Duodenal mucosa (tissue), 2 donors: ENCODE measurements around the gene LLGL2.

Experiments used
- H3K27ac ChIP-seq: one replicate; pipeline ENCODE4 v1.7.0; 2013; ENCODE audit warnings: low read depth, low read length
- H3K27me3 ChIP-seq, 2 donors: one replicate each; pipeline ENCODE4 v1.7.0; 2013; ENCODE audit warnings: low read length in 2 of 2, control low read depth in 1 of 2; ENCODE audit not compliant: insufficient read depth in 2 of 2, control insufficient read depth in 1 of 2
- H3K36me3 ChIP-seq, 2 donors: one replicate each; pipeline ENCODE4 v1.7.0; 2013; ENCODE audit warnings: low read length in 2 of 2, control low read depth in 1 of 2; ENCODE audit not compliant: insufficient read depth in 2 of 2, control insufficient read depth in 1 of 2
- H3K4me1 ChIP-seq, 2 donors: one replicate each; pipeline ENCODE4 v1.7.0; 2013; ENCODE audit warnings: low read length in 2 of 2, control low read depth in 1 of 2; ENCODE audit not compliant: insufficient read depth in 2 of 2, control insufficient read depth in 1 of 2
- H3K4me3 ChIP-seq, 2 donors: one replicate each; pipeline ENCODE4 v1.7.0; 2013; ENCODE audit warnings: low read length in 2 of 2, low read depth in 1 of 2
- H3K9ac ChIP-seq, 2 donors: one replicate each; pipeline ENCODE4 v1.7.0; 2013; ENCODE audit warnings: low read length in 2 of 2, low read depth in 1 of 2
- H3K9me3 ChIP-seq, 2 donors: one replicate each; pipeline ENCODE4 v1.7.0; 2013; ENCODE audit warnings: low read length in 2 of 2, control low read depth in 1 of 2; ENCODE audit not compliant: control insufficient read depth in 1 of 2

Gene LLGL2

GRCh38 chr17:75568412-75569255 lies 43.1 kb downstream of the LLGL2 start:
- Histone ChIP-seq H3K9me3 (no peaks in the 10 kb centered on the region), H3K9ac (no peak overlapping the region), H3K4me3 (no peak overlapping the region), H3K4me1 (peaks cover 0 to 6% of the 10 kb centered on the region in 2 donors), H3K27ac (no peak overlapping the region), H3K27me3 (no peaks in the 10 kb centered on the region), H3K36me3 (peaks cover 38 to 79% of the 10 kb centered on the region in 2 donors)

GRCh38 chr17:75570034-75570676 lies 44.7 kb downstream of the LLGL2 start:
- H3K36me3 ChIP-seq = peaks cover 31 to 68% of the 10 kb centered on the region in 2 donors
- H3K9me3 ChIP-seq = no peaks in the 10 kb centered on the region
- no peaks in the 10 kb centered on the region for H3K27me3 ChIP-seq
- H3K27ac ChIP-seq = no peak overlapping the region
- H3K4me3 ChIP-seq = no peak overlapping the region
- no peak overlapping the region for H3K9ac ChIP-seq
- peaks cover 0 to 6% of the 10 kb centered on the region in 2 donors for H3K4me1 ChIP-seq

- Histone ChIP-seq H3K27ac (no peak overlapping the region), H3K27me3 (no peaks in the 10 kb centered on the region), H3K4me3 (no peak overlapping the region), H3K9ac (no peak overlapping the region), H3K36me3 (peaks cover 24 to 62% of the 10 kb centered on the region in 2 donors), H3K9me3 (no peaks in the 10 kb centered on the region), H3K4me1 (peaks cover 0 to 6% of the 10 kb centered on the region in 2 donors)
These were observed 45.3 kb downstream of the LLGL2 start for GRCh38 chr17:75570772-75571171.

GRCh38 chr17:75571197-75571884 lies 45.8 kb downstream of the LLGL2 start:
- H3K36me3 ChIP-seq = peaks cover 22 to 56% of the 10 kb centered on the region in 2 donors
- no peak overlapping the region for H3K27ac ChIP-seq
- H3K9ac ChIP-seq = no peak overlapping the region

GRCh38 chr17:75571885-75572215 lies 46.4 kb downstream of the LLGL2 start:
- H3K27ac ChIP-seq = no peak overlapping the region
- no peak overlapping the region for H3K9ac ChIP-seq
- no peaks in the 10 kb centered on the region for H3K27me3 ChIP-seq
- no peaks in the 10 kb centered on the region for H3K9me3 ChIP-seq
- peaks cover 22 to 51% of the 10 kb centered on the region in 2 donors for H3K36me3 ChIP-seq
- H3K4me3 ChIP-seq = no peak overlapping the region
- H3K4me1 ChIP-seq = peaks cover 0 to 6% of the 10 kb centered on the region in 2 donors

More at GRCh38 chr17:75571197-75571884, 45.8 kb downstream of the LLGL2 start:
- peaks cover 0 to 6% of the 10 kb centered on the region in 2 donors for H3K4me1 ChIP-seq
- H3K9me3 ChIP-seq = no peaks in the 10 kb centered on the region
- H3K4me3 ChIP-seq = no peak overlapping the region
- no peaks in the 10 kb centered on the region for H3K27me3 ChIP-seq

- H3K9me3 ChIP-seq = no peaks in the 10 kb centered on the region
These were observed 47.4 kb downstream of the LLGL2 start for GRCh38 chr17:75572713-75573539.

GRCh38 chr17:75573540-75573957 lies 48.1 kb downstream of the LLGL2 start:
- H3K27me3 ChIP-seq = no peaks in the 10 kb centered on the region
- H3K27ac ChIP-seq = no peak overlapping the region
- H3K4me3 ChIP-seq = no peak overlapping the region
- H3K36me3 ChIP-seq = peaks cover 15 to 42% of the 10 kb centered on the region in 2 donors
- H3K9me3 ChIP-seq = no peaks in the 10 kb centered on the region
- no peak overlapping the region for H3K9ac ChIP-seq
- H3K4me1 ChIP-seq = peaks cover 0 to 16% of the 10 kb centered on the region in 2 donors

More at GRCh38 chr17:75572713-75573539, 47.4 kb downstream of the LLGL2 start:
- no peaks in the 10 kb centered on the region for H3K27me3 ChIP-seq
- H3K4me1 ChIP-seq = peaks cover 0 to 11% of the 10 kb centered on the region in 2 donors
- peaks cover 22 to 48% of the 10 kb centered on the region in 2 donors for H3K36me3 ChIP-seq
- no peak overlapping the region for H3K27ac ChIP-seq
- H3K9ac ChIP-seq = no peak overlapping the region
- H3K4me3 ChIP-seq = no peak overlapping the region

GRCh38 chr17:75573994-75574393 lies 48.5 kb downstream of the LLGL2 start:
- H3K4me1 ChIP-seq = peaks cover 0 to 21% of the 10 kb centered on the region in 2 donors
- H3K36me3 ChIP-seq = peaks cover 11 to 38% of the 10 kb centered on the region in 2 donors
- no peak overlapping the region for H3K9ac ChIP-seq
- no peak overlapping the region for H3K27ac ChIP-seq
- H3K9me3 ChIP-seq = no peaks in the 10 kb centered on the region
- H3K27me3 ChIP-seq = no peaks in the 10 kb centered on the region
- H3K4me3 ChIP-seq = no peak overlapping the region

- Histone ChIP-seq H3K9ac (no peak overlapping the region), H3K27me3 (no peaks in the 10 kb centered on the region), H3K9me3 (no peaks in the 10 kb centered on the region), H3K4me1 (peaks cover 0 to 24% of the 10 kb centered on the region in 2 donors), H3K36me3 (peaks cover 11 to 35% of the 10 kb centered on the region in 2 donors), H3K4me3 (no peak overlapping the region), H3K27ac (no peak overlapping the region)
These were observed 49.0 kb downstream of the LLGL2 start for GRCh38 chr17:75574404-75575036.
